Measurements from ENCODE around the gene OR52I2.

OR52I2 gene

GRCh38 chr11:4610258-4610935 lies 28.9 kb downstream of the OR52I2 start:
- DNase-seq = no peak

GRCh38 chr11:4611986-4612385 lies 30.4 kb downstream of the OR52I2 start:
- DNase-seq = no peak

- DNase-seq = no peak
Measured at GRCh38 chr11:4615856-4616444, 34.4 kb downstream of the OR52I2 start.

- no peak for DNase-seq
Measured at GRCh38 chr11:4619514-4619913, 38.0 kb downstream of the OR52I2 start.

GRCh38 chr11:4626207-4627099 lies 44.9 kb downstream of the OR52I2 start:
- peak; percentile 51 for DNase-seq

- no peak for DNase-seq
Measured at GRCh38 chr11:4636136-4636535, 54.6 kb downstream of the OR52I2 start.

- DNase-seq = peak; percentile 73
Measured at GRCh38 chr11:4636962-4637661, 55.6 kb downstream of the OR52I2 start, which contains the start of gene OR51D1. TSS of gene OR51D1 (plus strand) at chr11:4637477. CDS start at chr11:4639791, 2,314 bp downstream.

- no peak for DNase-seq
Measured at GRCh38 chr11:4637662-4638047, 56.1 kb downstream of the OR52I2 start.

GRCh38 chr11:4639931-4640330 lies 58.4 kb downstream of the OR52I2 start:
- no peak for DNase-seq

- no peak for DNase-seq
Measured at GRCh38 chr11:4641501-4641900, 60.0 kb downstream of the OR52I2 start.

- DNase-seq = no peak
Measured at GRCh38 chr11:4642043-4642442, 60.5 kb downstream of the OR52I2 start.
